Kidney epithelial cell (primary cell): Measurements from ENCODE around the gene FLNA. TPM values are rescaled to one million over a fixed set of nuclear protein-coding genes. Genes with fewer than 3 reads are reported as not detected.
A peak's percentile ranks its signal among the peaks of the same experiment; 100 is the strongest.

Experiments
- DNase-seq: peaks from one replicate; pipeline ENCODE4 v3.0.0-alpha.2; 2010; ENCODE audit warnings: low read depth
- H3K27me3 ChIP-seq: 2 replicates; pipeline ENCODE4 v1.6.0; 2011; ENCODE audit warnings: low read length; ENCODE audit not compliant: control insufficient read depth, insufficient read depth
- H3K36me3 ChIP-seq: 2 replicates; pipeline ENCODE4 v1.5.1; 2011; ENCODE audit warnings: low read length; ENCODE audit not compliant: control insufficient read depth, insufficient read depth
- H3K4me3 ChIP-seq: 2 replicates; pipeline ENCODE4 v1.5.1; 2011; ENCODE audit warnings: low read depth, mild to moderate bottlenecking, control low read depth, low read length
- CTCF ChIP-seq: IDR thresholded peaks from 2 replicates; pipeline ENCODE4 v1.5.1; 2011; ENCODE audit warnings: mild to moderate bottlenecking, moderate library complexity, low read length, control low read depth, inconsistent platforms; ENCODE audit not compliant: insufficient read depth, poor library complexity, severe bottlenecking
- total RNA-seq: library from RNA; depleted of rRNA; stranded (reverse); fragments of >200 nt; gene quantifications from 2 replicates; pipeline ENCODE4 v1.2.3, GENCODE V29; 2015

Gene FLNA
- total RNA-seq, 1 donor from 2014 or later: 2,357 TPM

GRCh38 chrX:154327038-154327820, 47.2 kb downstream of the FLNA start:
- H3K36me3 ChIP-seq: no peaks in the 10 kb centered on the region
- peaks cover 3% of the 10 kb centered on the region for H3K27me3 ChIP-seq
- no peak for DNase-seq
- no peak for TF ChIP-seq CTCF
- H3K4me3 ChIP-seq: no peak overlapping the region

GRCh38 chrX:154325541-154325940, 48.9 kb downstream of the FLNA start:
- Histone ChIP-seq H3K27me3 (peaks cover 5% of the 10 kb centered on the region), H3K36me3 (no peaks in the 10 kb centered on the region), H3K4me3 (no peak overlapping the region)
- TF ChIP-seq CTCF: no peak
- no peak for DNase-seq

GRCh38 chrX:154323537-154323936, 50.9 kb downstream of the FLNA start:
- TF ChIP-seq CTCF: no peak
- DNase-seq: no peak
- peaks cover 7% of the 10 kb centered on the region for H3K27me3 ChIP-seq

GRCh38 chrX:154322890-154323289, 51.5 kb downstream of the FLNA start:
- Histone ChIP-seq H3K36me3 (no peaks in the 10 kb centered on the region), H3K27me3 (peaks cover 7% of the 10 kb centered on the region), H3K4me3 (no peak overlapping the region)
- no peak for TF ChIP-seq CTCF
- DNase-seq: no peak

More at GRCh38 chrX:154323537-154323936, 50.9 kb downstream of the FLNA start:
- Histone ChIP-seq H3K4me3 (no peak overlapping the region), H3K36me3 (no peaks in the 10 kb centered on the region)

- H3K27me3 ChIP-seq: peaks cover 7% of the 10 kb centered on the region
- no peaks in the 10 kb centered on the region for H3K36me3 ChIP-seq
- H3K4me3 ChIP-seq: no peak overlapping the region
- peak; percentile 12 for TF ChIP-seq CTCF
- DNase-seq: no peak
Observed at GRCh38 chrX:154321594-154321993, 52.8 kb downstream of the FLNA start.

- H3K27me3 ChIP-seq: peaks cover 7% of the 10 kb centered on the region
- no peak for TF ChIP-seq CTCF
- H3K4me3 ChIP-seq: no peak overlapping the region
- no peak for DNase-seq
- H3K36me3 ChIP-seq: no peaks in the 10 kb centered on the region
Observed at GRCh38 chrX:154321152-154321551, 53.3 kb downstream of the FLNA start.
